GM23338 (cell line): ENCODE data around the gene PPM1J. TPM values are rescaled to one million over a fixed set of nuclear protein-coding genes. Genes with fewer than 3 reads are reported as not detected.
"Not testable (repeated sequence)": the region's sequence is repeated elsewhere in the genome, so short reads cannot be mapped to it uniquely, and the experiment has no call there.

Experiments used
- ATAC-seq: fragments of 200-7000 bp; cut with Tn5 transposase; 3 replicates; pipeline ENCODE4 v1.9.1; 2020
- DNase-seq: peaks from one replicate; pipeline ENCODE4 v3.0.0-alpha.2; 2015; ENCODE audit warnings: low spot score
- H2AFZ ChIP-seq: fragments of 200-600 bp; sonication (generic); 2 replicates; pipeline ENCODE4 v1.8.0; 2016; ENCODE audit warnings: antibody characterized with exemption, mild to moderate bottlenecking, moderate library complexity
- H3F3A ChIP-seq: fragments of 200-600 bp; sonication (generic); replicated peaks from 2 replicates; pipeline ENCODE4 v1.8.0; 2017; ENCODE audit warnings: antibody characterized with exemption, mixed run types, low read depth
- H3K27ac ChIP-seq: fragments of 200-600 bp; sonication (generic); 2 replicates; pipeline ENCODE4 v1.6.1; 2016; ENCODE audit warnings: low read depth
- H3K27me3 ChIP-seq: fragments of 200-600 bp; sonication (generic); 2 replicates; pipeline ENCODE4 v1.8.0; 2016; ENCODE audit warnings: mild to moderate bottlenecking, mixed run types, moderate library complexity; ENCODE audit not compliant: insufficient read depth
- H3K36me3 ChIP-seq: fragments of 200-600 bp; sonication (generic); 2 replicates; pipeline ENCODE4 v1.8.0; 2016; ENCODE audit warnings: mild to moderate bottlenecking; ENCODE audit not compliant: insufficient read depth
- H3K4me1 ChIP-seq: fragments of 200-600 bp; sonication (generic); 2 replicates; pipeline ENCODE4 v1.8.0; 2016; ENCODE audit warnings: mild to moderate bottlenecking, moderate library complexity; ENCODE audit not compliant: insufficient read depth
- H3K4me2 ChIP-seq: fragments of 200-600 bp; sonication (generic); 2 replicates; pipeline ENCODE4 v1.7.1; 2017; ENCODE audit warnings: mixed run types
- H3K4me3 ChIP-seq: fragments of 200-600 bp; sonication (generic); 2 replicates; pipeline ENCODE4 v1.6.1; 2016; ENCODE audit warnings: mixed run types
- H3K79me2 ChIP-seq: fragments of 200-600 bp; sonication (generic); replicated peaks from 2 replicates; pipeline ENCODE4 v1.8.0; 2017; ENCODE audit warnings: mild to moderate bottlenecking; ENCODE audit not compliant: insufficient read depth
- H3K9me2 ChIP-seq: fragments of 200-600 bp; sonication (generic); 2 replicates; pipeline ENCODE4 v1.8.0; 2017; ENCODE audit not compliant: insufficient read depth
- H4K20me1 ChIP-seq: fragments of 200-600 bp; sonication (generic); replicated peaks from 2 replicates; pipeline ENCODE4 v1.8.0; 2017; ENCODE audit warnings: mild to moderate bottlenecking; ENCODE audit not compliant: insufficient read depth
- H3K27ac Mint-ChIP-seq: 2 replicates; pipeline ENCODE4 v1.8.0; 2020; ENCODE audit warnings: inconsistent platforms, mild to moderate bottlenecking, moderate library complexity, mixed read lengths
- H3K27me3 Mint-ChIP-seq: 3 replicates; pipeline ENCODE4 v1.8.0; 2022; ENCODE audit warnings: low read depth, mild to moderate bottlenecking, moderate library complexity, mixed read lengths, inconsistent platforms; ENCODE audit not compliant: insufficient read depth, poor library complexity
- H3K36me3 Mint-ChIP-seq: 3 replicates; pipeline ENCODE4 v1.8.0; 2021; ENCODE audit warnings: low read depth, mild to moderate bottlenecking, inconsistent platforms, moderate library complexity, mixed read lengths
- H3K4me1 Mint-ChIP-seq: 3 replicates; pipeline ENCODE4 v1.8.0; 2020; ENCODE audit warnings: mild to moderate bottlenecking, inconsistent platforms, mixed read lengths
- H3K4me3 Mint-ChIP-seq: 3 replicates; pipeline ENCODE4 v1.8.0; 2021; ENCODE audit warnings: moderate library complexity, mild to moderate bottlenecking, inconsistent platforms, mixed read lengths
- H3K9me3 Mint-ChIP-seq: 3 replicates; pipeline ENCODE4 v1.8.0; 2020; ENCODE audit warnings: moderate library complexity, mild to moderate bottlenecking, inconsistent platforms, mixed read lengths
- CREB1 ChIP-seq: fragments of 250-450 bp; sonication (Bioruptor Pico); IDR thresholded peaks from 2 replicates; pipeline ENCODE4 v1.5.0; 2020; ENCODE audit warnings: low read depth, mild to moderate bottlenecking, moderate library complexity
- EZH2 ChIP-seq: fragments of 200-600 bp; sonication (generic); IDR thresholded peaks from one replicate; pipeline ENCODE4 v1.8.0; 2017; ENCODE audit warnings: antibody characterized with exemption, mild to moderate bottlenecking, low read depth; ENCODE audit not compliant: unreplicated experiment
- EZH2phosphoT487 ChIP-seq: fragments of 200-600 bp; sonication (generic); IDR thresholded peaks from one replicate; pipeline ENCODE4 v1.8.1; 2018; ENCODE audit warnings: antibody characterized with exemption; ENCODE audit not compliant: unreplicated experiment
- JUNB ChIP-seq: IDR thresholded peaks from one replicate; pipeline ENCODE4 v1.6.1; 2016; ENCODE audit warnings: antibody characterized with exemption; ENCODE audit not compliant: unreplicated experiment
- NANOG ChIP-seq: IDR thresholded peaks from 2 replicates; pipeline ENCODE4 v1.6.1; 2016; ENCODE audit warnings: antibody characterized with exemption, borderline replicate concordance
- POLR2AphosphoS5 ChIP-seq: IDR thresholded peaks from 2 replicates; pipeline ENCODE4 v1.6.1; 2016; ENCODE audit warnings: antibody characterized with exemption, low read depth
- ZNF114 ChIP-seq: fragments of 250-450 bp; sonication (Bioruptor Pico); IDR thresholded peaks from 2 replicates; pipeline ENCODE4 v1.5.0; 2020; ENCODE audit warnings: mild to moderate bottlenecking, moderate library complexity
- ZNF462 ChIP-seq: fragments of 250-450 bp; sonication (Bioruptor Pico); IDR thresholded peaks from 2 replicates; pipeline ENCODE4 v1.5.0; 2020; ENCODE audit warnings: mild to moderate bottlenecking, moderate library complexity
- polyA plus RNA-seq: library from polyadenylated mRNA; unstranded; fragments of >200 nt; fragmentation: Nextera tagmentation; extraction: Ambion mirVana; gene quantifications from 2 replicates; pipeline ENCODE4 v1.2.1, GENCODE V29; 2016
- total RNA-seq: library from RNA; depleted of rRNA; stranded (reverse); fragments of >200 nt; shearing (Covaris generic); gene quantifications from 2 replicates; pipeline ENCODE4 v1.2.3, GENCODE V29; 2014
- TF ChIP-seq, protein P1 (sequence below): IDR thresholded peaks from 2 replicates; pipeline ENCODE4 v1.6.1; 2016; ENCODE audit warnings: antibody characterized with exemption

The PPM1J gene
- total and polyA plus RNA-seq, 2 experiments from 2014 or later: 19.0 to 22.4 TPM

- not testable (repeated sequence) for H3K4me3 ChIP-seq, ATAC-seq, H3K79me2 ChIP-seq, H3K4me2 ChIP-seq, H4K20me1 ChIP-seq, H3F3A ChIP-seq, H3K27ac ChIP-seq, H3K36me3 ChIP-seq, H3K36me3 Mint-ChIP-seq, H3K9me2 ChIP-seq, H2AFZ ChIP-seq, H3K27ac Mint-ChIP-seq, H3K4me3 Mint-ChIP-seq, DNase-seq, H3K9me3 Mint-ChIP-seq, H3K4me1 ChIP-seq
- Mint-ChIP-seq H3K27me3 (peaks cover 34% of the 10 kb centered on the region), H3K4me1 (peaks cover 26% of the 10 kb centered on the region)
- H3K27me3 ChIP-seq: peaks cover 54% of the 10 kb centered on the region
Observed at GRCh38 chr1:112721294-112721693, 6.2 kb upstream of the PPM1J start.

DNA sequence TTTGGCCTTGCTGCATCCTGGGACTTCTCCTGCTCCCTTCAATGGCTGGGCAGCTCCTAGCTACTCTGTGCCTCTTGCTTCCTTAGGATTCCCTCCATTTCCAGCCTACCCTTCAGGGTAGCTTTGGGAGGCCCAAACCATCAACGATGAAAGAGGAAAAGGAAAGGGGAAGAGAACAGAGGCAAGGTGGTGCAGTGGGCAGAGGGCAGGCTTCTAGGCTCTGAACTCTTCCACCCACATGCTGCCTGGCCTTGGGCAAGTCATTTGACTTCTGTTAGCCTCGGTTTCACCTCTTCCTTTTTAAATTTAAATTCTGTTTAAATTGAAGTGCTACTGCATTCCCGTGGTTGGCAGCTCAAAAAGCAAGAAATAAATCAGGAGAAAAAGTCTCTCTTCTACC lies 5.7 kb upstream of the PPM1J start:
- no peaks in the 10 kb centered on the region; the same call in 2 of the 3 replicates for H3K36me3 Mint-ChIP-seq
- peaks cover 36% of the 10 kb centered on the region for H3K27me3 Mint-ChIP-seq
- ATAC-seq: no peak

DNA sequence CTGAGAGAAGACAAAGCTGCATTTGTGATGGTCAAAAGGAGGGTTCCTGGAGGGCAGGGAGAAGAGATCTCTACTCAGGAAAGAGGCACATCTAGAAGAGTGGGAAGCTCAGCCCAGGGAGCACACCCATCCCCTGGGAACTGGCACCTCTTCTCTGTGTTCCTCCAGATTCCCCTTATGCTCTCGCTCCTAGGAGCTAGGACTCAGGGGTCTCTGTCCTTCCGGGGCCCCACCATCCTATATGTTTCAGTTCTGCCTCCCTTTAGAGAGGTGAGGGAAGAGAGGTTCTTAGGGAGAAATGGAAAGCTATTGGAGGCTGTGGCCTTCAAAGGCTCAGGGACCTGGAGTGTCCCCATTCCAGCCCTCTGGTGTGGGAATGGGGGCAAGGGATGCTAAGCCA lies 4.6 kb upstream of the PPM1J start:
- Mint-ChIP-seq H3K27me3 (peaks cover 39% of the 10 kb centered on the region), H3K27ac (no peak overlapping the region), H3K9me3 (no peaks in the 10 kb centered on the region), H3K36me3 (no peaks in the 10 kb centered on the region; the same call in 2 of the 3 replicates), H3K4me3 (no peak overlapping the region), H3K4me1 (peaks cover 31% of the 10 kb centered on the region)
- Histone ChIP-seq H3K4me2 (no peak overlapping the region), H3K4me1 (peaks cover 6% of the 10 kb centered on the region; the same call in 1 of the 2 replicates), H3K36me3 (no peaks in the 10 kb centered on the region), H4K20me1 (no peaks in the 10 kb centered on the region), H3F3A (0 out of 2 replicates have a peak, but pooled peaks cover 5% of the 10 kb centered on the region), H3K4me3 (no peak overlapping the region), H2AFZ (no peak overlapping the region), H3K27ac (no peak overlapping the region), H3K79me2 (no peaks in the 10 kb centered on the region), H3K27me3 (peaks cover 61% of the 10 kb centered on the region), H3K9me2 (no peaks in the 10 kb centered on the region)
- ATAC-seq (no peak), DNase-seq (no peak)
- TF ChIP-seq CREB1 (CRISPR knock-in tag) (no peak), JUNB (no peak), ZNF114 (CRISPR knock-in tag) (no peak), NANOG (no peak), ZNF462 (no peak), POLR2AphosphoS5 (no peak)
- TF ChIP-seq, protein P1, sequence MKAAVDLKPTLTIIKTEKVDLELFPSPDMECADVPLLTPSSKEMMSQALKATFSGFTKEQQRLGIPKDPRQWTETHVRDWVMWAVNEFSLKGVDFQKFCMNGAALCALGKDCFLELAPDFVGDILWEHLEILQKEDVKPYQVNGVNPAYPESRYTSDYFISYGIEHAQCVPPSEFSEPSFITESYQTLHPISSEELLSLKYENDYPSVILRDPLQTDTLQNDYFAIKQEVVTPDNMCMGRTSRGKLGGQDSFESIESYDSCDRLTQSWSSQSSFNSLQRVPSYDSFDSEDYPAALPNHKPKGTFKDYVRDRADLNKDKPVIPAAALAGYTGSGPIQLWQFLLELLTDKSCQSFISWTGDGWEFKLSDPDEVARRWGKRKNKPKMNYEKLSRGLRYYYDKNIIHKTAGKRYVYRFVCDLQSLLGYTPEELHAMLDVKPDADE: no peak

More for the DNA sequence above, 5.7 kb upstream of the PPM1J start:
- H3K4me2 ChIP-seq: no peak overlapping the region
- H3K4me1 Mint-ChIP-seq: peaks cover 30% of the 10 kb centered on the region
- H3K9me3 Mint-ChIP-seq: no peaks in the 10 kb centered on the region
- no peak overlapping the region for H2AFZ ChIP-seq
- no peaks in the 10 kb centered on the region for H3K36me3 ChIP-seq
- H3K9me2 ChIP-seq: no peaks in the 10 kb centered on the region
- DNase-seq: no peak
- 0 out of 2 replicates have a peak, but pooled peaks cover 5% of the 10 kb centered on the region for H3F3A ChIP-seq
- no peaks in the 10 kb centered on the region for H4K20me1 ChIP-seq
- no peaks in the 10 kb centered on the region for H3K79me2 ChIP-seq
- H3K4me1 ChIP-seq: peaks cover 6% of the 10 kb centered on the region; the same call in 1 of the 2 replicates
- no peak overlapping the region for H3K27ac Mint-ChIP-seq
- peaks cover 57% of the 10 kb centered on the region for H3K27me3 ChIP-seq
- H3K27ac ChIP-seq: no peak overlapping the region
- no peak for TF ChIP-seq CREB1 (CRISPR knock-in tag)
- no peak for TF ChIP-seq NANOG
- TF ChIP-seq EZH2phosphoT487: no peak
- no peak for TF ChIP-seq EZH2
- TF ChIP-seq ZNF114 (CRISPR knock-in tag): no peak
- H3K4me3 Mint-ChIP-seq: no peak overlapping the region
- H3K4me3 ChIP-seq: no peak overlapping the region
